CD14-positive monocyte (primary cell): Measurements from ENCODE around the gene TACR1. TPM values are rescaled to one million over a fixed set of nuclear protein-coding genes. Genes with fewer than 3 reads are reported as not detected.

Source experiments
- DNase-seq, 3 donors: peaks; one replicate each; pipeline ENCODE4 v3.0.0-alpha.2; 2011 to 2022
- H2AFZ ChIP-seq: 2 replicates; pipeline ENCODE4 v1.6.0; 2012; ENCODE audit warnings: mild to moderate bottlenecking, low read depth, low read length, inconsistent platforms; ENCODE audit not compliant: insufficient read depth, poor library complexity, severe bottlenecking
- H3K27ac ChIP-seq, 2 donors: 1 replicate in 1 of 2; 2 replicates in 1 of 2; pipeline ENCODE4 v1.5.1; 2012 to 2013; ENCODE audit warnings: low read length in 2 of 2, control low read depth in 1 of 2, inconsistent platforms in 1 of 2, low read depth in 1 of 2, mild to moderate bottlenecking in 1 of 2
- H3K27me3 ChIP-seq, 2 donors: one replicate each; pipeline versions ENCODE4 v1.6.0 to v1.6.1; 2011 to 2013; ENCODE audit warnings: low read length in 2 of 2; ENCODE audit not compliant: control insufficient read depth in 2 of 2, insufficient read depth in 2 of 2
- H3K36me3 ChIP-seq, 2 donors: replicated peaks in 1 of 2; 1 replicate in 1 of 2; 2 replicates in 1 of 2; pipeline versions ENCODE4 v1.5.1 to v1.6.1; 2012 to 2013; ENCODE audit warnings: low read length in 2 of 2, control low read depth in 1 of 2, inconsistent platforms in 1 of 2, mild to moderate bottlenecking in 1 of 2; ENCODE audit not compliant: insufficient read depth in 2 of 2, control insufficient read depth in 1 of 2
- H3K4me1 ChIP-seq, 2 donors: 1 replicate in 1 of 2; 2 replicates in 1 of 2; pipeline versions ENCODE4 v1.5.1 to v1.6.1; 2012 to 2013; ENCODE audit warnings: low read length in 2 of 2, control low read depth in 1 of 2, inconsistent platforms in 1 of 2, mild to moderate bottlenecking in 1 of 2, moderate library complexity in 1 of 2; ENCODE audit not compliant: insufficient read depth in 2 of 2, control insufficient read depth in 1 of 2
- H3K4me2 ChIP-seq: replicated peaks from 2 replicates; pipeline ENCODE3; 2012; ENCODE audit warnings: low read length, moderate library complexity, mild to moderate bottlenecking; ENCODE audit not compliant: poor library complexity, severe bottlenecking; ENCODE audit errors: extremely low read depth
- H3K4me3 ChIP-seq, 3 experiments: fragments of 200-600 bp in 1 of 3; sonication (generic) in 1 of 3; replicated peaks in 1 of 3; 1 replicate in 2 of 3; 2 replicates in 1 of 3; pipeline ENCODE4 v1.5.1; 2011 to 2013; ENCODE audit warnings: low read length in 3 of 3, mild to moderate bottlenecking in 3 of 3, control low read depth in 2 of 3, low read depth in 2 of 3, inconsistent platforms in 1 of 3, moderate library complexity in 1 of 3
- H3K79me2 ChIP-seq: 2 replicates; pipeline ENCODE4 v1.6.0; 2012; ENCODE audit warnings: mild to moderate bottlenecking, control low read depth, inconsistent platforms, low read length, moderate library complexity; ENCODE audit not compliant: insufficient read depth
- H3K9ac ChIP-seq: 2 replicates; pipeline ENCODE4 v1.6.0; 2017; ENCODE audit warnings: low read length, mild to moderate bottlenecking; ENCODE audit not compliant: insufficient read depth, poor library complexity, severe bottlenecking
- H3K9me3 ChIP-seq, 2 donors: replicated peaks in 1 of 2; 1 replicate in 1 of 2; 2 replicates in 1 of 2; pipeline versions ENCODE4 v1.5.1 to v1.6.1; 2012 to 2013; ENCODE audit warnings: low read length in 2 of 2, control low read depth in 1 of 2; ENCODE audit not compliant: control insufficient read depth in 1 of 2, insufficient read depth in 1 of 2
- H4K20me1 ChIP-seq: 2 replicates; pipeline ENCODE4 v1.6.0; 2012; ENCODE audit warnings: mild to moderate bottlenecking, low read length, control low read depth, moderate library complexity; ENCODE audit not compliant: insufficient read depth
- H3K27ac Mint-ChIP-seq, 7 donors: one replicate each; pipeline ENCODE4 v1.8.0; 2020; ENCODE audit warnings: mild to moderate bottlenecking in 7 of 7, mixed read lengths in 7 of 7, moderate library complexity in 6 of 7, inconsistent platforms in 2 of 7
- H3K27me3 Mint-ChIP-seq, 3 donors: one replicate each; pipeline ENCODE4 v1.8.0; 2021 to 2022; ENCODE audit warnings: low read depth in 3 of 3, mild to moderate bottlenecking in 3 of 3, mixed read lengths in 3 of 3, moderate library complexity in 3 of 3, inconsistent platforms in 1 of 3
- H3K36me3 Mint-ChIP-seq, 2 donors: one replicate each; pipeline ENCODE4 v1.8.0; 2020; ENCODE audit warnings: mixed read lengths in 2 of 2, inconsistent platforms in 1 of 2, mild to moderate bottlenecking in 1 of 2
- H3K4me1 Mint-ChIP-seq: one replicate; pipeline ENCODE4 v1.8.0; 2020; ENCODE audit warnings: mild to moderate bottlenecking, mixed read lengths
- H3K4me3 Mint-ChIP-seq, 2 donors: one replicate each; pipeline ENCODE4 v1.8.0; 2020; ENCODE audit warnings: mild to moderate bottlenecking in 2 of 2, mixed read lengths in 2 of 2, moderate library complexity in 1 of 2
- H3K9me3 Mint-ChIP-seq, 7 donors: one replicate each; pipeline ENCODE4 v1.8.0; 2020 to 2022; ENCODE audit warnings: mixed read lengths in 7 of 7, mild to moderate bottlenecking in 6 of 7, moderate library complexity in 6 of 7, inconsistent platforms in 2 of 7
- WGBS: methylation state at CpG from one replicate; pipeline ENCODE4 v1.1.5; 2013; ENCODE audit warnings: missing lambda C conversion rate; ENCODE audit not compliant: insufficient coverage; 5-methylcytosine and 5-hydroxymethylcytosine counted together
- intact Hi-C, 2 donors: fragments of 100-400 bp; cut with micrococcal nuclease; formaldehyde crosslinking; loops; one replicate each; pipeline versions ENCODE4 v1.15.0 to v1.15.1; 2023
- polyA plus RNA-seq, 3 donors: library from polyadenylated mRNA; depleted of rRNA in 1 of 3; unstranded in 2 of 3; stranded (reverse) in 1 of 3; fragments of 300-500 nt in 2 of 3; fragments of >200 nt in 1 of 3; fragmentation: Illumina TruSeq in 2 of 3; gene quantifications; 1 replicate in 2 of 3; 2 replicates in 1 of 3; pipeline ENCODE4 v1.2.3, GENCODE V29; 2012 to 2021
- TF ChIP-seq, protein P1 (sequence below): fragments of 200-600 bp; IDR thresholded peaks from one replicate; pipeline ENCODE4 v1.8.0; 2022; ENCODE audit warnings: antibody characterized with exemption, mild to moderate bottlenecking

TACR1 gene
- polyA plus RNA-seq, 3 donors = not detected

- Mint-ChIP-seq H3K27me3 (peaks cover 1 to 4% (median 4%) of the 10 kb centered on the region in 3 donors), H3K4me3 (no peak overlapping the region), H3K4me1 (no peaks in the 10 kb centered on the region), H3K9me3 (peaks cover 0 to 4% (median 0%) of the 10 kb centered on the region in 7 donors), H3K36me3 (no peaks in the 10 kb centered on the region), H3K27ac (peak overlapping the region in 1 of 7 donors; percentile 1)
- Histone ChIP-seq H3K4me1 (no peaks in the 10 kb centered on the region), H4K20me1 (no peaks in the 10 kb centered on the region), H3K4me3 (no peak overlapping the region), H3K36me3 (no peaks in the 10 kb centered on the region), H3K9ac (no peak overlapping the region), H2AFZ (no peak overlapping the region), H3K9me3 (no peaks in the 10 kb centered on the region), H3K79me2 (no peaks in the 10 kb centered on the region), H3K4me2 (no peak overlapping the region), H3K27me3 (no peaks in the 10 kb centered on the region), H3K27ac (no peak overlapping the region)
- DNase-seq = no peak
- intact Hi-C loops = no loop called here
- TF ChIP-seq, protein P1, sequence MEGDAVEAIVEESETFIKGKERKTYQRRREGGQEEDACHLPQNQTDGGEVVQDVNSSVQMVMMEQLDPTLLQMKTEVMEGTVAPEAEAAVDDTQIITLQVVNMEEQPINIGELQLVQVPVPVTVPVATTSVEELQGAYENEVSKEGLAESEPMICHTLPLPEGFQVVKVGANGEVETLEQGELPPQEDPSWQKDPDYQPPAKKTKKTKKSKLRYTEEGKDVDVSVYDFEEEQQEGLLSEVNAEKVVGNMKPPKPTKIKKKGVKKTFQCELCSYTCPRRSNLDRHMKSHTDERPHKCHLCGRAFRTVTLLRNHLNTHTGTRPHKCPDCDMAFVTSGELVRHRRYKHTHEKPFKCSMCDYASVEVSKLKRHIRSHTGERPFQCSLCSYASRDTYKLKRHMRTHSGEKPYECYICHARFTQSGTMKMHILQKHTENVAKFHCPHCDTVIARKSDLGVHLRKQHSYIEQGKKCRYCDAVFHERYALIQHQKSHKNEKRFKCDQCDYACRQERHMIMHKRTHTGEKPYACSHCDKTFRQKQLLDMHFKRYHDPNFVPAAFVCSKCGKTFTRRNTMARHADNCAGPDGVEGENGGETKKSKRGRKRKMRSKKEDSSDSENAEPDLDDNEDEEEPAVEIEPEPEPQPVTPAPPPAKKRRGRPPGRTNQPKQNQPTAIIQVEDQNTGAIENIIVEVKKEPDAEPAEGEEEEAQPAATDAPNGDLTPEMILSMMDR = no peak
- 83% methylated on average over 1 of the region's 4 CpGs for WGBS
These were observed 25.3 kb upstream of the TACR1 start for GRCh38 chr2:75224636-75225094.

DNA sequence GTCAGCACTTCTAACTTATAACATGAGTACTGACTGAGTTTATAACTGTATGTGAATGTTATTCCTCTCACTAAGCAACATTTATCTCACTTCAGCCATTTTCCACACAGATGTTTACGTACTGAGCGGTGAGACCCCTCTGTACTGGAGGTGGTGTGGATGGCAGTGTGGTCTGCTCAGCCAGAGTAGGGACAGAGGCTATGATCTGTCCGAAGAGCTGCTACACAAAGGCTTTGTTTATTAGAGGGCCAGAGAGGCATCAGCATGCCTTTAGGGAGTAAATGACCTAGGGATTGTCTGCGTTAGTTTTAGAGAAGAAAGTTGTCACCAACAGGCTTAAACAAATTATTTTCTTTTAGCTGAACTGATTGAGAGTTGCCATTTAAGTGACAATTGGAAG lies 23.2 kb upstream of the TACR1 start:
- H3K36me3 Mint-ChIP-seq = no peaks in the 10 kb centered on the region
- Histone ChIP-seq H3K27me3 (no peaks in the 10 kb centered on the region), H3K27ac (no peak overlapping the region), H3K4me3 (no peak overlapping the region), H3K4me2 (no peak overlapping the region), H3K9me3 (no peaks in the 10 kb centered on the region), H2AFZ (no peak overlapping the region), H4K20me1 (no peaks in the 10 kb centered on the region), H3K9ac (no peak overlapping the region), H3K79me2 (no peaks in the 10 kb centered on the region), H3K4me1 (no peaks in the 10 kb centered on the region), H3K36me3 (no peaks in the 10 kb centered on the region)
- WGBS = 94% methylated on average over 3 of the region's 4 CpGs
- H3K4me1 Mint-ChIP-seq = no peaks in the 10 kb centered on the region
- no peak for DNase-seq
- H3K27me3 Mint-ChIP-seq = peaks cover 3 to 5% (median 3%) of the 10 kb centered on the region in 3 donors
- no peak overlapping the region for H3K4me3 Mint-ChIP-seq
- intact Hi-C loops = no loop called here
- TF ChIP-seq, protein P1 = no peak
- H3K9me3 Mint-ChIP-seq = peaks cover 0 to 5% (median 0%) of the 10 kb centered on the region in 7 donors
- H3K27ac Mint-ChIP-seq = no peak overlapping the region
